CD4-positive, alpha-beta T cell treated with Interleukin-1 beta for 1 hour (primary cell): Measurements from ENCODE around the gene LCE1F.

Experiments used
- DNase-seq, 2 donors: peaks; one replicate each; pipeline ENCODE4 v3.0.0-alpha.2; 2020 to 2022

LCE1F gene

GRCh38 chr1:152777510-152778137 lies 2.7 kb downstream of the LCE1F start:
- DNase-seq: no peak

GRCh38 chr1:152783095-152783494 lies 8.2 kb downstream of the LCE1F start:
- DNase-seq: no peak

- DNase-seq: no peak
These were observed 11.1 kb downstream of the LCE1F start, which contains the start of gene LCE1E for GRCh38 chr1:152786077-152786476. LCE1E (plus strand) TSS chr1:152786257; CDS start chr1:152787300, 1,043 bp downstream.

- no peak for DNase-seq
These were observed 20.7 kb downstream of the LCE1F start for GRCh38 chr1:152795686-152796085.

- no peak for DNase-seq
These were observed 21.5 kb downstream of the LCE1F start, which contains the start of gene LCE1D for GRCh38 chr1:152796421-152796820. LCE1D (plus strand) TSS chr1:152796721; CDS start chr1:152797795, 1,074 bp downstream.

GRCh38 chr1:152801333-152801732 lies 26.4 kb downstream of the LCE1F start:
- no peak for DNase-seq

GRCh38 chr1:152806576-152806975 lies 31.6 kb downstream of the LCE1F start, which contains the start of gene LCE1C:
LCE1C (minus strand) TSS chr1:152806651; CDS start chr1:152805478, 1,173 bp downstream.
- no peak for DNase-seq

GRCh38 chr1:152811050-152811449 lies 36.1 kb downstream of the LCE1F start:
- DNase-seq: no peak

- no peak for DNase-seq
These were observed 36.7 kb downstream of the LCE1F start, which contains the start of gene LCE1B for GRCh38 chr1:152811671-152812070. LCE1B (plus strand) TSS chr1:152811971; CDS start chr1:152812447, 476 bp downstream.

GRCh38 chr1:152817309-152817708 lies 42.4 kb downstream of the LCE1F start:
- no peak for DNase-seq

GRCh38 chr1:152823294-152823693 lies 48.4 kb downstream of the LCE1F start:
- DNase-seq: no peak

GRCh38 chr1:152824964-152825363 lies 50.0 kb downstream of the LCE1F start:
- no peak for DNase-seq
